Jurkat, Clone E6-1 (cell line): ENCODE data around the gene METTL9.
"Not testable (repeated sequence)": the region's sequence is repeated elsewhere in the genome, so short reads cannot be mapped to it uniquely, and the experiment has no call there.

Experiments used
- DNase-seq: peaks from one replicate; pipeline ENCODE4 v3.0.0-alpha.2; 2011; ENCODE audit warnings: low read depth, low spot score
- H3K4me3 ChIP-seq: 2 replicates; pipeline ENCODE4 v1.5.1; 2011; ENCODE audit warnings: mild to moderate bottlenecking, low read length, control low read depth, moderate library complexity

METTL9 gene

GRCh38 chr16:21628772-21629171, 29.4 kb downstream of the METTL9 start:
- no peak overlapping the region for H3K4me3 ChIP-seq
- DNase-seq: no peak

- DNase-seq, H3K4me3 ChIP-seq: not testable (repeated sequence)
These were observed 30.5 kb downstream of the METTL9 start for GRCh38 chr16:21629616-21630539.

- DNase-seq, H3K4me3 ChIP-seq: not testable (repeated sequence)
These were observed 31.5 kb downstream of the METTL9 start for GRCh38 chr16:21630866-21631265.

- not testable (repeated sequence) for DNase-seq
These were observed 32.0 kb downstream of the METTL9 start for GRCh38 chr16:21631376-21631775.

GRCh38 chr16:21631951-21632575, 32.7 kb downstream of the METTL9 start:
- DNase-seq, H3K4me3 ChIP-seq: not testable (repeated sequence)

More at GRCh38 chr16:21631376-21631775, 32.0 kb downstream of the METTL9 start:
- H3K4me3 ChIP-seq: not testable (repeated sequence)

- DNase-seq: no peak
- no peak overlapping the region for H3K4me3 ChIP-seq
These were observed 34.8 kb downstream of the METTL9 start for GRCh38 chr16:21634216-21634615.

GRCh38 chr16:21635694-21636093, 36.3 kb downstream of the METTL9 start:
- not testable (repeated sequence) for DNase-seq, H3K4me3 ChIP-seq

GRCh38 chr16:21637032-21637968, 37.9 kb downstream of the METTL9 start:
- DNase-seq: no peak
- H3K4me3 ChIP-seq: no peak overlapping the region

- peak; percentile 55 for DNase-seq
- H3K4me3 ChIP-seq: no peak overlapping the region
These were observed 39.2 kb downstream of the METTL9 start for GRCh38 chr16:21638573-21638975.

- H3K4me3 ChIP-seq: no peak overlapping the region
- DNase-seq: no peak
These were observed 40.1 kb downstream of the METTL9 start for GRCh38 chr16:21639493-21639892.

- H3K4me3 ChIP-seq: no peak overlapping the region
- no peak for DNase-seq
These were observed 42.5 kb downstream of the METTL9 start for GRCh38 chr16:21641916-21642315.

- no peak overlapping the region for H3K4me3 ChIP-seq
- DNase-seq: no peak
These were observed 43.5 kb downstream of the METTL9 start for GRCh38 chr16:21642861-21643260.

- DNase-seq: no peak
- H3K4me3 ChIP-seq: no peak overlapping the region
These were observed 44.4 kb downstream of the METTL9 start for GRCh38 chr16:21643785-21644184.

GRCh38 chr16:21644674-21645073, 45.3 kb downstream of the METTL9 start:
- peak overlapping the region; percentile 45 for H3K4me3 ChIP-seq

GRCh38 chr16:21645261-21645721, 45.9 kb downstream of the METTL9 start:
- peak overlapping the region; percentile 45 for H3K4me3 ChIP-seq
- DNase-seq: peak; percentile 76

More at GRCh38 chr16:21644674-21645073, 45.3 kb downstream of the METTL9 start:
- DNase-seq: no peak

GRCh38 chr16:21646091-21646490, 46.7 kb downstream of the METTL9 start:
- no peak for DNase-seq

GRCh38 chr16:21646721-21647561, 47.6 kb downstream of the METTL9 start:
- H3K4me3 ChIP-seq: peak overlapping the region; percentile 14
- DNase-seq: peak; percentile 94

More at GRCh38 chr16:21646091-21646490, 46.7 kb downstream of the METTL9 start:
- peak overlapping the region; percentile 45; the same call in 1 of the 2 replicates for H3K4me3 ChIP-seq

- no peak overlapping the region for H3K4me3 ChIP-seq
- DNase-seq: no peak
These were observed 48.3 kb downstream of the METTL9 start for GRCh38 chr16:21647562-21648164.
